ENCODE data around the gene OPRL1.

OPRL1 gene

DNA sequence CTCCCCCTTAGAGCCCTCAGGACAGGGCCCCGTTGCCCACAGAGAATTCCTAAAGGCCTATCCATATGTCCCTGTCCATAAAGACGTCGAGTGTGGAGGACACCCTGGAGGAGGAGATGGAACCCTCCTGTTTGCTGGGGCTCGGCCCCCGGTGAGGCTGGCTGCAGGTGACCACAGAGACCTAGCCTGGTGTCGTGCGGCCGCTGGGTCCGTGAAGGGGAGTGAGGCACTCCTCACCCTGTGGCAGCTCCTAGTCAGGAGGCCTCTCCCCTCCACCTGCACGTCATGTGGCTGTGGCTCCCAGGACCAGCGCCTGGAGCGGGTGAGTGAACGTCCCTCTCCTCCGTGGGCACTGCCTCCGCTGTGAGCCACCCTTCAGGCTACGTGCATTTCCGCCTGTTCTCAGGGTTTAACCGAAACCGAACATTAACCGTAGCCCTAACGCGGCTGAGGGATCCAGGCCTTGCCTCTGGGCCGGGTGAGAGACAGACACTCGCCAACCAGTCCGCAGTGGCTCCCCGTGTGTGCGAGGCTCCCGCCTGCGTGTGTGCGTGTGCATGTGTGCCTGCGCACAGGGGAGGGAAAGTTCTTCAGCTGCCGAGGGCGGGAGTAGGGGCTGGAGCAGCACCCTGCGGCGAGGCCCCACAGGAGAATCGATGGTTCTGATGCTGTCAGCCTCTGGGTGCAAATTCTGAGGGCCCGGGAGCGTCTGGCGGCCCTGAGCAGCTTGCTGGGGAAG, 22.8 kb upstream of the OPRL1 start:
- DNase-seq = no peak

DNA sequence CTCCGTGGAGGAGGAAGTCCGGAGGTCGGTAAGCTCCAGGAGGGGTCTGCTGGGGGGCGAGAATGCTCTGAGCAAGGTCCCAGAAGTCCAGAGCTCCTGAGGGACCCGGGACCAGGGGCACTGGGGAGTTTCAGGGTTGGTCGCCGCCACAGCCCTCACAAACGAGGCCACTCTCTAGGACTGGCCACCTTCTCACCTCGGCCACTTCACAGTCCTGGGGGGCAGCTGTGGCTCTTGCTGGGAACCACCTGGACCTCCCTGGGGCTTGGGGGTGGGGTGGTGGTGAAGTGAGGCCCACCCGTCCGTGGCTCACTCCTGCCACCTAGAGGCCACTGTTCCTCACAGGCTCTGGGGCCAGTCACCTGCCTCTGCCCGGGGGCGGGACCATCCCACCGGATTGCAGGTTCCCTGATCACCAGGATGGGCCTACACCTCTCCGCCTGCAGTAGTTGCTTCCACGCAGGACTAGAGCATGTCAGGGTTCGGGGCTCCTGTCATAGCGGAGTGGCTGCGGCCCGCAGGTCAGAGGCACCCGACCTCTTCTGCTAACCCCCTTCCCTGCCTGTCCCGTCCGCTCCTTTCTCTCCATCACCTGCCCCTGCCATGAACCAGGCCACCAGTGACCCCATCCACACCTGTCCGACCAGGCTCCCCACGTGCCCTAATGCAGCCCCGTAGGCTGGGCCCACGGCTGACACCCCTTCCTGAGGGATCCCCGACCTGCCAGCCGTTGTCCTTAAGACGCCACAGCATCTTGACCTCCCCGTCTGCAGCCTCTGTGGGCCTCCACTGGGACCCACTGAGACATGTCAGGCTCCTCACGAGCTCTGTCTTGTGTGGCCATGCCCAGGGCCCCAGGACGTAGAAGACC, 22.0 kb upstream of the OPRL1 start:
- DNase-seq = peak; percentile 86

DNA sequence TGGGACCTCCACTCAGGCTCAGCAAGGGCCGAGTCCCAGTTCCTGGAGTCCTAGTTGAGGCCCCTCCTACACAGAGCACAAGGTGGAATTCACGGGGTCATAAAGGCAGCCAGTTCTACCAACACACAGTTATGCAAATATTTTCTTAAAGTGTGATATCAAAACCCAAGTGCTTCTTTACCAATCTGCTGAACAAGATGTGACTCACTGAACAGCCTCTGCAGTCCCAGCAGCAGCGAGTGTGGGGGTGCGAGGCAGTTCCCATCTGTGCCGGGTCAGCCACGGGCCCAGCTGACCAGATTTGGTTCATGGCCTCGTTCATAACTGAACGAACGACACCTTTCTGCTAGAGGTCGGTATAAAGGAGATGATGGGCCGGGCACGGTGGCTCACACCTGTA, 21.3 kb upstream of the OPRL1 start:
- DNase-seq = no peak

DNA sequence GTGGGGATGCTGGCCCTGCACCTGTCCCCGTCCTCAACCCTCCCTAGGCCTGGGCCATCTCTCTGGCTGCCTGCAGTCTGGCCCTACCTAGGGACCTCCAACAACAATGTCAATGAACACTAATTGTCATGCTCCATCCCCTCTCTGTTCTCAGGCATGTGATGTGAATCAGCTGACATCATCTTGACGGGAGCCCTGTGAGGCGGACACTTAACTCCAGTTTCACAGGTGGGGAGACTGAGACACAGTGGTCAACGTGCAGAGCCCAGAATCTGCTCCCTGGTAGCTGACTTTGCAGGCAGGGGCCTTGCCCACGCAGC, 17.6 kb upstream of the OPRL1 start:
- no peak for DNase-seq

DNA sequence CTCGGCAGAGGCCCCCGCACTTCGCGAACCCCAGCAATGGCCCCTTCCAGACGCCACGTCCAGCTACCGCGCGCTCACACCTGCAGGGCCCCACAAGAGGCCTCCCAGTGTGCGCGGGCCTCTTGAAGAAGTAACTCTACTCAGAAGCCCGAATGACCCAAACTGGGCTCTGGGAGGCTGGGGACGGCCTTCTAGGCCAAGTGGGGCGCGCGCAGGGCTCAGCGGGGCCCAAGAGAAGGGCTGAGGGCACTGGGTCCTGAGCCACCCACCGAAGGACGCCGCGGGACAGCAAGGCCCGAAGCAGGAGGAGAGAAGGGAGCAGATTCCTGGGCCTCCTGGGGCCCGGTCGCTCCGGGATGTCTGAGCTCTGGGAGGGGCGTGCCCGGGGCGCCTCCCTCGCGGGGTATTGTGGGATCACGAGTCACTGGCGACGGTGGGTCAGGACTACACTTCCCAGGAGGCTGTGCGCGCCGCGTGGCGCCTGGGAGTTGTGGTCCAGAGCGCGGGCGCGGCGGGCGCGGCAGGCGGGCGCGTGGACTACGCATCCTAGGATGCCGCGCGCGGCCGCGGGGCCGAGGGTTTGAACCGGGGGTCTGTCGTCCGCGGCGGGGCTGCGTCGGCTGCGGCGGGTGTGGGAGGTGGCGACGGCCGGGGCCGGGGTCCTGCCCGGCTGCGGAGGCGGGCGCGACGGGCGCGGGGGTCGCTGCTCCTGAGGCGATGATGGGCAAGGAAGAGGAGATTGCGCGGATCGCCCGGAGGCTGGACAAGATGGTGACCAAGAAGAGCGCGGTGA, 17.1 kb upstream of the OPRL1 start, which contains the start of gene TCEA2:
TCEA2 (plus strand) TSS at position 603 of the 793 bp plus-strand sequence; CDS start at position 718, 115 bp downstream.
- DNase-seq = peak; percentile 96

DNA sequence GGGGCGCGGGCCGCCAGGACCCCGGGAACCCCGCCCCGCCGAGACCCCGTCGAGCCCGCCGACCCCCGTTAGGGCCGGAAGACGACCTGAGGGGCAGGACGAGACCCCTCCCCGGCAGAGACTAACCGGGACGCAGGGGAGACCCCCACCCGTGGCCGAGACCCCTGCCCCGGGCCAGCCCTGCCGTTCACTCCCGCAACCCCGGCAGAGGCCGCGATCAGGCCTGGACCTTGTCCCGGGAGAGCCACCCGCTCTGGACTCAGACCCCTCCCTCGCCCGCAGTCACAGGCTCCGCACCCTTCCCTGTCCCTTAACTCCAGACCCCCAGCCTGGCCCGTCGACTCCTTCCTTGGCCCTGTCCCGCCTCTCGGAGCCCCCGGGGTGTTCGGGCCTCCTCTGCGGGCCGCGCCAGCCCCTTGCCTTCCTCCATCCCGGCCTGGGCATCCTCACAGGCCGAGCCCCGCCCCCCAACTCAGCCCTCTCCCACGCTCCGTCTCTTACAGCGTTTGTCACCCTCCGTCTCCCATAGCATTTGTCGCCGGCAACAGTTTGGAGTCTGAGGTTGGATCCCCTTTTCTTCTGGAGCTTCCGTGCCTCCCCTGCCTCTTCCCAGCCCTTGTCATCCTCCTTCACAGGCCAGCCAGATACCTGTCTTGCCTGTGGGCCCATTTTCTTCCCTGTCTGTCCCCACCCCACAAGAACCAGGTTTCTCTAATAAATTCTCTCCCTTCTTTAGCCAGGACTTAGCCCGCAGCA, 16.3 kb upstream of the OPRL1 start:
- peak; percentile 52 for DNase-seq

DNA sequence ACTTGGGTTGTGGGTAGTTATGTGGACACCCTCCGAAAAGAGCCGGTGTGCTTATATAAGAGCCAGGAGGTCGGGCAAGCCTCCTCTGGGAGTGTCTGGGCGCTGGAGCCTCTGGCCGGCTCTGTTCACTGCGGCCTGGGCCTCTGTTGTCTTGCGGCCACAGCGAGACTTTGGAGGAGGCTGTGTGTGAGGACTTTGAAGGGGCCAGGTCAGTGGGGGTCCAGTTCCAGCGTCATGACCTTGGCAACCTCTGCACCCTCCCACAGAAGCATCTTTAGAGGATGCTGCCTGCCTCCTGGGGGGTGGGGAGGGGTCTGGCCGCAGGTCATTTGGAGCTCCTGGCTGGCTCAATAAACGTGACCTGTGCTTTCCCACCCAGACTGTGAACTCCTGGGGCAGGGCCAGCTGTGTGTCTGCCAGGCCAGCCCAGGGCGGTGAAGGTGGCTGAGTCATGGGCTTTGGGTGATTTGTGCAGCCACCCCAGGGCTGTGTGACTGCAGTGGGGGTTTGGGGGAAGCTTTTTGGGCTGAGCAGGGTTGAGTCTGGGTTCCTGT, 15.7 kb upstream of the OPRL1 start:
- DNase-seq = no peak

DNA sequence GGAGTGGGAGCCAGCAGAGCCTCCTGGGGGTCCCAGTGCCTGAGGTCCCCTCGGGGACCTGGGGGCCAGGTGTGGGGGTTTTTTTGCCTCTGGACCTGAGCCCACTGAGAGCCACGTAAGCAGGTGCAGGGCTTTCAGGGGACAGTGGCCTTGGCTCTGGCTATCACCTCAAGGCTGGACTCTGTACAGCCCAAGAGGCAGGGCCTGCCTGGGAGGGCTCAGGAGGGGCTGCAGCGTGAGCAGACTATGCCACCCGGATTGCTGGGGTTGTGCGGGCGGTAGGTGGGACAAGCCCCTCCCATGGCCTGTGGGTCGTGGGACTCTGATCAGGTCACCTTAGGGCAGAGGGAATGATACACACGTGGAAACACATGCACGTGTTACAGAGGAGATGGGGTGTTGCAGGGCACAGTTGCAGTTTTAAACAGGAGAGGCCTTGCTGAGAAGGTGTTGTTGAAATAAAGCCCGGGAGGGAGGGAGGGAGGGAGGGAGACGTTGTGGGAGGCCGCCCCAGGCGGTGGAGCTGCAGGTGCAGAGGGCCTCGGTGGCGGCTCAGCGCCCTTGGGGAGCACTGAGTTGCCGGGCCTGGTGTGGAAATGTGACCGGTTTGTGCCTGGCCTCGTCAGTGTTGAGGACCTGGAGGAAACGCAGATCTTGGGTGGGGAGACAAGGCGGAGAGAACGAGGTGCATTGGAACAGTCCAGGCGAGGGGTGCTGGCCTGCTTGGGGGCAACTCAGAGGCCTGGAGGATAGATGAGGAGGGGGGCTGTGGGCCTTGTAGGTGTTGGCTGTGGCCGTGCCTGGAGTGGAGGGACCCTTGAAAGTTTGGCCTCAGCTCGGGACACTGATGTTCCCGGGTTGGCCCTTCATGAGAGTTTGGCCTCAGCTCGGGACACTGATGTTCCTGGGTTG, 14.6 kb upstream of the OPRL1 start:
- DNase-seq = no peak

DNA sequence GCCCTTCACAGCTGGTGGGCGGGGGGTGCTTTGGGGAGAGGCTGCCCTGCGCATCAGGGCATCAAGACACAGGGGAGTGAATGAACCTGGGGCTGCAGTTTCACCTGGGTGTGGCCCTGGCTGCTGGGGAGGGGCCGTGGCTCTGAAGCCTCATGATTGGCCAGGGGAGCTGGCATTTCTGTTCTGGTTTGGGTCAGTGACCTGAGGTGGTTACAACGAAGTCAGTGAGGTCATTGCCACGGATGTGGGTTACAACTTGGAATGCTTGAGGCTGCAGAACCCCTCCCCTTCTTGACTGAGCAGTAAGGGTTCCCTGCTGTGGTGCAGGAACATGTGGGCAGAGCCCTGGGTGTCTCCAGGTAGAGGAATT, 13.9 kb upstream of the OPRL1 start:
- DNase-seq = peak; percentile 42

DNA sequence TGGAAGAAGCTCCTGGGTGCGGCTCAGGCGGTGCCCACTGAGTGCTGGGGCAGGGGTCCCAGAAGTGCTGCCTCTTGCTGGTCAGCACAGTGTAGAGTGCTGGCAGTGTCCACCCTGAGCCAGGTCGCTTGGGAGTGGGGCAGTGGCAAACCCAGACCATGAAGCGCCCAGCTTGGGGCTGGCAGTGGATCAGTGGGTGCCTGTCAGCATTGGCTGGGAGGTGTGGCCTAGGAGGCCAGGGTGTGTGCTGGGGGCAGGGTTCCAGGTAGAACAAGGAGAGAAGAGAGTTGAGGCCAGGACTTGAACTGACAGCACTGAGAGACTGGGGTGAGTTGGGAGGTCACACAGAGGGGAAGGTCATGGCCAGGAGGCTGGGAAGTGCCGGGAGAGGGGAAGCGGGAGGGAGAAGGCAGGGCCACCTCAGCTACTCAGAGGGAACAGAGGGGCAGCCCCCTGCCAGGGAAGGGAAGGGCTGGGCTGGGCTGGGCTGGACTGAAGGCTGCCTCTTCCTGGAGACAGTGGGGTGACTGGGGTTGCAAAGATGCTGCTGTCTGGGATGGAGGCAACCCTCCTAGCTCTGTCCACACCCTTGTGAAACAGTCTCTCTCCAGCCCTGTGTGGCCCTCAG, 12.8 kb upstream of the OPRL1 start:
- no peak for DNase-seq

DNA sequence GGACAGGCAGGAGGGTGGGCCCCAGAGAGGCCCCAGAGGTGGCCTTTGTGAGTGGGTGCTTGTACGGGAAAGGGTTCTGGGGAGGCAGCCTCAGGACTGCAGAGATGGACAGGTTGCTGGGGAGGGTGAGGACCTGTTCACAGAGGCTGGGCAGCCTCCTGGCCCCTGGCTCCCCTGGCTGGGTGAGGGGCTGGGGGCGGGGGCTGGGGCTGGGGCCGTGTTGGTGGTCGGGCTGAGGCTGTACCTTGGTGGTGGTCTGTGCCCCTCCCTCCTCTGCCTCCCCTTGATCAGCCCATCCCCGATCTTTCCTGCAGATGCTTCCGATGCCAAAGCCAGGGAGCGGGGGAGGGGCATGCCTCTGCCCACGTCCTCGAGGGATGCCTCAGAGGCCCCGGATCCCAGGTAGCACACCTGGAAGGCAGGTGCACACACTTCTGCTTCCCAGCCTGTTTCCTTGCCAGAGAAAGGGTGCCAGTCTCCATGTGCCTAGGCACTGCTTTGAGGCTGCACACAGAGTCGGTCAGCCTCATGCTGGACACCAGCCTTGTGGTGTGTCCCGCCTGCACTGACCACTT, 12.1 kb upstream of the OPRL1 start:
- DNase-seq = no peak

DNA sequence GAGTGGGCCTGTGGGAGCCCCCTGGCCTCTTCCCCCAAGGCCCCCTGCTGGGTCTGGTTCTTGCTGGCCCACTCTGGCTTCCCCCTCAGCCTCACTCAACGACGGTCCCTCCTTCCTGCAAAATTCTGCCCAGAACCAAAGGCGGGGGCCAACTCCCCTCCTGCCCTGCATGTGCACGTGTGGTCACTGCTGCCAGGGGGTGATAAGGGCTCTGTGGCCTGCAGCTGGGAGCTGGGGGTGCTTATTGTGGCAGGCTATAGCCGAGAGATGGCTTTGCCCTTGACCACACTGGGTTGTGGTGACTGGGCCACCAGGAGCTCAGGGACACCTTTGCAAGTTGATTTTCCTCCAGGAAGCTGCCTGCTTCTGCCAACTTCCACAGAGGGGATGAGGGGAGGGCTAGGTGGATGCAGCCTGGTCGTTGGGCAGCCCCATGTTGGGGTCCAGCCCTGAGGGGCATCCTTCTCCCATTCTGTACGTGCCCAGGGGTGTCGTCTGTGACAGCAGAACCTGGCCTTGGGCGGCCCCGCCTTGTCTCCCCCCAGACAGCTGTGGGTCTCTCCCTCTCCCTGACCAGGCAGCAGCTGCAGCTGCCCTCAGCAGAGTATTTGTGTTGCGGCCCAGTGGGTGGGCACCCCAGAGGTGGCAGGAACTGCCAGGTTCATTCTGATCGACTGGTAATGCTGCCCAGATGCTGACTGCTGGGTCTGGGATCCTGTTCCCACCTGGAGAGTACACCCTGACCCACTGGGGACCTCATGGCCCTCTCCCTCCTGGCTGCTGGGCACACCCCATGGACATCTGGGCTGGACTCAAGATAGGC, 11.3 kb upstream of the OPRL1 start:
- DNase-seq = no peak

DNA sequence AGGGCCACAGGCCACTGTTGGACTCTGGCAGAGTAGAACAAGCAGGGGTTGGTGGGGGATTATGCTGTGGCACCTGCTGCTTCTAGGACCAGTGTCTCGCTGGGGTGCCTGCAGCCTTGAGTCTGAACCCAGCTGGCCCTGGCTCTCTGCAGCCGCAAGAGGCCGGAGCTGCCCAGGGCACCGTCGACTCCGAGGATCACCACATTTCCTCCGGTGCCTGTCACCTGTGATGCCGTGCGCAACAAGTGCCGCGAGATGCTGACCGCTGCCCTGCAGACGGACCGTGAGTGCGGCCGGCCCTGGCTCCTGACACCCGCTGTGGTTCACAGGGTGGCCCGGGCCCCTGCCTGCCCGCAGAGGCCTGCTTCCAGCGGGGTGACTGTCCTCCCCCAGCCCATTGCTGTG, 10.7 kb upstream of the OPRL1 start:
- DNase-seq = no peak

DNA sequence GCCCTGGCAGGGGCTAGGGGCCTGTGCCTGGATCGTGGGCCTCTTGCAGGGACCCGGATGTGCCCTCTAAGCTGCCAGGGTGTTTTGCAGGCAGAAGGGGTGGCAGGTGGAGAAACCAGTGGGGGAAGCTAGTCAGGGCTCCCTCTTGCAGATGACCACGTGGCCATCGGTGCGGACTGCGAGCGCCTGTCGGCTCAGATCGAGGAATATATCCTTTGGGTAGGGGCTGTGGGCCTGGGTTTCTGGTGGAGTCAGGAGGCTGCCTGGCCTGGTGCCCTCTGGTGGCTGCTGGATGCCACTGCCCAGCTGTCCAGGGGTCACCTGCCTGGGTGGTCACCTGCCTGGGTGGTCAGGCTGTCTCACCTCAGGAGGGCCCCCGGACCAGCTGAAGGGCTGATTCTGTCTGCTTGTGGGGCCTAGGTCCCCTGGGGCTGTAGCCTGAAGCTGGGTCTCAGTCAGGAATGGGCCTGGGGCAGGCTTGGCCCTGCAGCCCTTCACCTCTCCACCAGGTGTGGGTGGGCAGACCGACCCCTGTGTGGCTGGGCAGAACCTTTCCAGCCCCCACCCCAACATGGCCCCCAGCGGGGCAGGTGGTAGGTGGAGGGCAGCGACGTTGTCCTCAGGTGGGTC, 10.2 kb upstream of the OPRL1 start:
- DNase-seq = peak; percentile 32

DNA sequence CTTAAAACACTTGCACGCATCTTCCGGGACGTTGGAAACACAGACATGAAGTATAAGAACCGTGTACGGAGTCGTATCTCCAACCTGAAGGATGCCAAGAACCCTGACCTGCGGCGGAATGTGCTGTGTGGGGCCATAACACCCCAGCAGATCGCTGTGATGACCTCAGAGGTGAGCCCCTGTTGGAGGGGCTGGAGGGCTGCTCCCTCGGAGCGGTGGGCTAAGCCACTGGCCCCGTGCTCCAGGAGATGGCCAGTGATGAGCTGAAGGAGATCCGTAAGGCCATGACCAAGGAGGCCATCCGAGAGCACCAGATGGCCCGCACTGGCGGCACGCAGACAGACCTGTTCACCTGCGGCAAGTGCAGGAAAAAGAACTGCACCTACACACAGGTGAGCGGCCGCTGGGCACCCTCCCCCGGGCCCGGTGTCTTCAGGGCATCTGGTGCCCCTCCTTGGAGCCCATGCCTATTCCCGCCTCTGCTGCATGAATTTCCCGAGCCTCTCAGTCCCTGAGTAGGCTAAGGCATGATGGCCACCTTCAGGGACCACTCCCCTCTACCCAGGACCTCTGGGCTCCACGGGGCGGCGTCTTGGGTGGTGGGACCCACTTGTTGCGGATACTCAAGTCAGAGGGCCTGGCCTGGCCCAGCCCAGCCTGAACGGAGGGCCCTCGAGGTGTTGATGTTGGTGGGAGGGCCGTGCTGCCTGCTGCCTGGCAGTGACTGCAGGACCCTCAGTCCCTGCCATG, 9.5 kb upstream of the OPRL1 start:
- DNase-seq = no peak

DNA sequence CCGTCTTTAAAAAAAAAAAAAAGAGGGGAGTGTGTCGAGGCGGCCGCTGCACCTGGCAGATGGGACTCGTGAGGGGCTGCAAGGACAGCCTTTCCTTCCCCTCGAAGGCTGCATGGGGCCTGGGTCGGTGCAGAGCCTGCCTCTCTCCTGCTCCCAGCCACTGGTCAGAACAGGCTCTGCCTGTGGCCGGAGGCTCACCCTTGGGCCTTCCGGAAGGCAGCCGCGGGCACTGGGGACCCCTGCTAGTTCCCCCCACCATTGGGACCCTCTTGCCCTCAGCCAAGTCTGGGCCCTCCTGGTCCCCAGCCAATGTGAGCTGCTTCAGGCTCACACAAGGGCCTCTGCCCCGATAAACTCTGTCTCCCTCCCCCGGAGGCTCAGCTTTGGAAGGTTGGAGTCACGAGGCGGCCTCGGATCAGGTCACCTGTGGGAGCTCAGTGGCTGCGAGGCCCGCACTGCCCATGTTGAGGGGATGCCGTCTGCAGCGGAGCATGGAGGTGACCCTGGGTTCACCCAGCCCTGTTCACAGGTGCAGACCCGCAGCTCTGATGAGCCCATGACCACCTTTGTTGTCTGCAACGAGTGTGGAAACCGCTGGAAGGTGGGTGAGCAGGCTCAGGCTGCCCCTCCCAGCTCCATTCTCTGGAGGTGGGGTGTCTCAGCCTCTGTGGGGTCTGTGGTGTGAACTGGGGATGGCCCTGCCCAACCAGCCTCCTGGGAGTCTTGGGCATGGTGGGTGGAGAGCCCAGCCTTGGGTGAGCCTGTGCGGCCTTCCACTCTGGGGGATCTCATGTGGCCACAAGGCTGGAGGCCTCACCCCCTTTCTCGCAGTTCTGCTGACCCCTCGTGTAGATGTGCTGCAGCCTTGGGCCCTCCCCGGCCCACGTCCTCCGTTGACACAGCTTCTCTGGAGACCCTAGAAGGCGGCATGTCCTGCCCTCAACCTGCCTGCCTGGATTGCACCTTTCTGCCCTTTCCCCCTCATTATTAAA, 8.2 kb upstream of the OPRL1 start:
- no peak for DNase-seq

DNA sequence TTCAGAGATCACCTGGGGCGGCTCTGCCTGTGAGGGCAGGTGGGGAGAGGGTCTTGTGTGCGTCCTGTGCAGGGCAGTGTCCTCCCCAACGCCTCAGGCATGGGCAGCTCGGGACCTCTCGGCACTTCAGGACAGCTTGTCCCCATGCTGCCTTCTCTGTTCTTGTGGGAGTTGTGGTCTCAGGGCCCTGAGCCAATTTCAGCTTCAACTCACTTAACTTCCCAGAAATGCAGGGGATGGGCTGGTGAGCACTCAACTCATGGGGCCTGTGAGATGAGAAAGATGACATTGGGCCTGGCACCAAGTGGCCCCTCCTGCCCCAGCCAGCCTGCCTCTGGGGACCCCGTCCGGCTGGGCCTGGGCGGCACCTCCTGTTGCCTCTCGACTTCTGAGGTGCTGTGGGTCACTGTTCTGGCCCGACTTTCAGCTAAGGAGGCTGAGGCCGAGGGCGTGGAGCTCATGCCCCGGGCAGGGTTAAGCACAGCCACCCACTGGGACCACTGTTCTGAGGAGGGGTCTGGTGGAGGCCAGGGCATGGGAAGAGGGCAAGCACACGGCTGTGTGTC, 7.3 kb upstream of the OPRL1 start:
- DNase-seq = no peak

Data from stimulated activated CD4-positive, alpha-beta T cell treated with anti-CD3 and anti-CD28 coated beads, Interleukin-4, amount 100 ng/mL, for 24 hours (primary cell).